HG03565 (cell line): ENCODE results near the gene ATRX.
"Not testable (repeated sequence)": the region's sequence is repeated elsewhere in the genome, so short reads cannot be mapped to it uniquely, and the experiment has no call there.

ENCODE experiments used
- ATAC-seq: cut with Tn5 transposase; IDR thresholded peaks from one replicate; pipeline ENCODE4 v1.9.1; 2021; ENCODE audit warnings: mild to moderate bottlenecking, moderate library complexity; ENCODE audit not compliant: unreplicated experiment

Gene ATRX

GRCh38 chrX:77742788-77743476, 43.1 kb downstream of the ATRX start:
- no peak for ATAC-seq

DNA sequence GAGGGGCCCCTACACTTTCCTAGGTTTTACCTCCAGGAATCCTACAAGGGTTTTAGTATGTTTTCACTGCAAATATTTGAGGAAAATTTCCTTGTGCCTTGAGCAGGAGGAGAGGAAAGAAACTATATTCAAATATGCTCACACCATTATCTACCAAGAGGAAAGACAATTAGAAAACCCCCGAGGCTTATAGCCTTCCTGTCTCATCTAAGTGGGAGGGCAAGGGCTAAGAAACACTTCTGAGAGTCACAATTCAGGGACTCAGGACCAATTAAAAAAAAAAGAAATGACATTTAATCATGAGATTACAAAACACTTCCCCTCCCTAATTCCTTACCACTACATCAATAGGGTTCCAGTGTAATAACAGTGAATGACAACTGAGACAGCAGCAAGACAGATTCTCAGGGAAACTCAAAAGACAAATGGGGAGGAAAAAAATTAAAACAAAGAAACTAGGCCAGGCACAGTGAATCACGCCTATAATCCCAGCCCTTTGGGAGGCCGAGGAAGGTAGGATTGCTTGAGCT, 45.6 kb downstream of the ATRX start:
- ATAC-seq = no peak

GRCh38 chrX:77733342-77733741, 52.7 kb downstream of the ATRX start:
- ATAC-seq = no peak

DNA sequence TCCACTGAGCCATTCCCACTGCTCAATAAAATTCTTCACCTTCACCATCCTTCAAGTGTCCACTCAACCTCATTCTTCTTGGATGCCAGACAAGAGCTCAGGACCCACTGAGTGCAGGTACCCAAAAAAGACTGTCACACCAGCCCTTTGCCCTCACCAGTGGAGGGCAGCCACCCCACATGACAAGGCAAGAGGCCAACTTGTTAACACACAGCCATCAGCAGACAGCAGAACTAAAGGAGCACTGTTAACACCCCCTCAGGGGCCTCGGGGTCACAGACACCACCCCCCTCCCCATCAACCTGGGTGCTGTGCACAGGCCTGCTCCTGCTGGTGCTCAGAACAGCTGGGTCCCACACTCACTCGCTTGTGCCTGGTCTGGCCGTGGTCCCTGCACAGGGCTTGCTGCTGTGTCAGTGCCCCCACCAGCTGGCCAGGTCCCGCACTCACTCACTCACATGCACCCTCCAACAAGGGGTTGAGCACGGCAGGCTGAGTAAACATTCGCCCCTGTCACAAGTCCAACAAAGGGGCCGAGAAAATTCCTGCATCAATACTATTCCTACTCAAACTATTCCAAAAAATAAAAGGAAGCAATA, 54.1 kb downstream of the ATRX start:
- no peak for ATAC-seq

- not testable (repeated sequence) for ATAC-seq
These were observed 59.9 kb downstream of the ATRX start for GRCh38 chrX:77726095-77726494.

GRCh38 chrX:77723681-77724080, 62.3 kb downstream of the ATRX start:
- ATAC-seq = no peak

DNA sequence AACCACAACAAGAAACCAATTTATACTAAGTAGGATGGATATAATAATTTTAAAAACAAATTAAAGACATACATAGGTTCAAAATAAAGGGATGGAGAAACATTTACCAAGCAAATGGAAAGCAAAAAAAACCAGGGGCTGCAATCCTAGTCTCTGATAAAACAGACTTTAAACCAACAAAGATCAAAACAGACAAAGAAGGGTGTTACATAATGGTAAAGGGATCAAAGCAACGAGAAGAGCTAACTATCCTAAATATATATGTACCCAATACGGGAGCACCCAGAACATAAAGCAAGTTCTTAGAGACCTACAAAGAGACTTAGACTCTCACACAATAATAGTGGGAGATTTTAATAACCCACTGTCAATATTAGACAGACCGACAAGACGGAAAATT, 66.6 kb downstream of the ATRX start:
- no peak for ATAC-seq

DNA sequence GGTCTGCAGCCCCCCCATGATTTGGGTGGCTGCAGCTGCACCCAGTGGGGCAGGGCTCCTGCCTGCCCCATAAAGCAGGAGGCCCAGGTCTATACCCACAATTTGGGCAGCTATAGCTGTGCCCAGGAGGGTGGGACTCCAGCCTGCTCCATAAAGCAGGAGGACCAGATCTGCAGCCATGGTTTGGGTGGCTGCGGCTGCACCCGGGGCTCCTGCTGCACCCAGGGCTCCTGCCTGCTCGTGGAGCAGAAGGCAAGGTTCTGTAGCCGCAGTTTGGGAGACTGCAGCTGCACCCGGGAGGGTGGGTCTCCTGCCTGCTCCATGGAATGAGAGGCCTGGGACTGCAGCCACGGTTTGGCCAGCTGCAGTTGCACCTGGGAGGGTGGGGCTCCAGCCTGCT, 81.1 kb downstream of the ATRX start:
- no peak for ATAC-seq

DNA sequence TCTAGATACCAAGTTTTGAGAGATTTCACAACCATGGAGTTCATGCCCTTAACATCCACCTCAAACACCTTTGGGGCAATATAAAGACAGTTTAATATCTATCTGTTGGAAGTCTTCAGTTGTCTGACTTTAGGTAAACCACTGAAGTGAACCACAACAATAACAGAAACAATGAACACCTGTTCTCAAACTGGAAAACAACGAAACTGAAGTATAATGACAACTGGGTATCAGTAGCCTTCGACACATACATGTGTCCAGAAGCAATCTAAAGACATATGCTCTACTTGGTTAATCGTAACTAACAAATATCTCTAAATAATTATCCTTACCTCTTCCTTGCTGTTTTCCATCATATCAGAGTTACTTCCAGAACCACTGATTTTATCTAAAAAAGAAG, 87.8 kb downstream of the ATRX start:
- ATAC-seq = no peak

DNA sequence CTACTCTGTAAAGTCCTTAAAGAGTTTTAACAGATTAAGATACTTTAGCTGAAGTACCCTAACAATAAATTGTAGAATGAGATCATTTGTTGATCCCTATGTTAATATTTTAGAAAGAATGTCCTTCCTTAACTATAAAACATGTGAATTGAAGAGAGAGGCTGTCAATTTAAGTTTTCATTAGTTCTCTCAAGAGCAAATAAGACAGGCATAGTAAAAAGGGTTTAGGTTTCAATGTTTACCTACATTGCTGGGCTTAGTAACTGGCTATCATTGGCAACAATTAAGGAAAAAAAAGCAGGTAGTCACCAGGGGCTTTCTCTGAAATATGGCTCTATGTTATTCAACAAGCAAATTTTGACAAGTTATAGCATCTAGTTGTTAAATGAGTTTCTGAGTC, 91.5 kb downstream of the ATRX start:
- no peak for ATAC-seq

GRCh38 chrX:77693594-77693993, 92.4 kb downstream of the ATRX start:
- no peak for ATAC-seq

DNA sequence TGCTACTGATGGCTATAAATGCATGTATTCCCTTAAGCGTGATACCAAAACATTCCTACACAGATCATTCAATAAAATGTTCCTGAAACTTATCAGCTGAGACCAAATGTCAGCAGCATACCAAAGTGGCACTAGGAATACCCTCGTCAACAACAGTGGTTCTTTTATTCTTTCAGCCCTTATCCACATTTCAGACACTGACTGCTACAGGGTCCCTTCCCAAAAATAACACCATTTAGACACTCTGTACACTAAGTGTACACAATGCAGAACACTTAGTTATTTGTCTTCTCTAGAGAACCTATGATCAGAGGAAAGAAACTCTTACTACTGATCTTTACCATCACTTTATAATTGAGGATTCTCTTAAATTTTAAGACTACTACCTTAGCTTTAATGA, 94.1 kb downstream of the ATRX start:
- no peak for ATAC-seq

- ATAC-seq = no peak
These were observed 96.6 kb downstream of the ATRX start for GRCh38 chrX:77689376-77689775.

DNA sequence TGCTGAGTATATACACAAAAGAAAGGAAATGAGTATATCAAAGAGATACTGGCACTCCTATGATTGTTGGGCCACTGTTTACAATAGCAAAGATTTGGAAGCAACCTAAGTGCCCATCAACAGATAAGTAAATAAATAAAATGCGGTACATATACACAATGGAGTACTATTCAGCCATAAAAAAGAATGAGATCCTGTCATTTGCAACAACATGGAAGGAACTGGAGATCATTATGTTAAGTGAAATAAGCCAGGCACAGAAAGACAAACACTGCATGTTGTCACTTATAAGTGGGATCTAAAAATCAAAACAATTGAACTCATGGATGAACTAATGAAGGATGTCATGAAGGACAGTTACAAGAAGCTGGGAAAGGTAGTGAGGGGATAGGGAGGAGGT, 100.3 kb downstream of the ATRX start:
- not testable (repeated sequence) for ATAC-seq

- ATAC-seq = no peak
These were observed 106.9 kb downstream of the ATRX start for GRCh38 chrX:77679144-77679543.

- no peak for ATAC-seq
These were observed 110.0 kb downstream of the ATRX start for GRCh38 chrX:77675986-77676385.

- no peak for ATAC-seq
These were observed 117.4 kb downstream of the ATRX start for GRCh38 chrX:77668391-77669237.

DNA sequence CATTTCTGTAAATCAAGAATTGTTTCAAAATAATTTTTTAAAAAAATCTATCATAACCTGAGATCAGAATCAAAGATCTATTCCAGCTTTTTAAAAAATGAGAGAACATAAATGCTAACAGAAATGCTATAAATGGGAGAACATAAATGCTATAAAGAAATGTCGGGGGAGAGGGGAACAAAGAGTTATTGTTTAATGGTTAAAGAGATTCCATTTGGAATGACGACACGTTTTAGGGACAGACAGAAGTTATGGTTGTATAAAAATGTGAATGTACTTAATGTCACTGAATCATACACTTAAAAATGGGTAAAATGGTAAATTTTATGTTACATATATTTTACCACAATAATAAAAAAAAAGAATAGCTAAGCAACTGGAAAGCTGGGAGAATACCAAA, 127.1 kb downstream of the ATRX start:
- ATAC-seq = no peak

GRCh38 chrX:77652095-77652494, 133.9 kb downstream of the ATRX start:
- no peak for ATAC-seq

GRCh38 chrX:77640702-77641101, 145.3 kb downstream of the ATRX start:
- peak; percentile 64 for ATAC-seq

GRCh38 chrX:77639820-77640219, 146.2 kb downstream of the ATRX start:
- no peak for ATAC-seq

DNA sequence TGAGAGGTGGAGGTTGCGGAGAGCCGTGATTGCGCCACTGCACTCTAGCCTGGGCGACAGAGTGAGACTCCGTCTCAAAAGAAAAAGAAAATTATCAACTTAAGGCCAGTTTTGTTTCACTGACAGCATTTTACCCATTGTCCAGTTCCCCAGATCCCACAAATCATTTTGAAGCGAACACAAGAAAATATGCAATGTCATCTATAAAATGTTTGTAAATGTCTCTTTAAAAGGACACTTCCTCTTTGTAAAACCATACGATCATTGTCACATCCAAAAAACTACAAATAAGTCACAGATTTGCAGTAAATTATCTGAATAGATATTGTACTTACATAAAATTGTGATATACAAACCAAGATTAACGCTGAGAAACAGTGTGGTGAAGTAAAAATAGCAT, 147.6 kb downstream of the ATRX start:
- ATAC-seq = no peak
